ENCODE data around the gene CCT6A.
"Not testable (repeated sequence)": the region's sequence is repeated elsewhere in the genome, so short reads cannot be mapped to it uniquely, and the experiment has no call there.

Gene CCT6A

DNA sequence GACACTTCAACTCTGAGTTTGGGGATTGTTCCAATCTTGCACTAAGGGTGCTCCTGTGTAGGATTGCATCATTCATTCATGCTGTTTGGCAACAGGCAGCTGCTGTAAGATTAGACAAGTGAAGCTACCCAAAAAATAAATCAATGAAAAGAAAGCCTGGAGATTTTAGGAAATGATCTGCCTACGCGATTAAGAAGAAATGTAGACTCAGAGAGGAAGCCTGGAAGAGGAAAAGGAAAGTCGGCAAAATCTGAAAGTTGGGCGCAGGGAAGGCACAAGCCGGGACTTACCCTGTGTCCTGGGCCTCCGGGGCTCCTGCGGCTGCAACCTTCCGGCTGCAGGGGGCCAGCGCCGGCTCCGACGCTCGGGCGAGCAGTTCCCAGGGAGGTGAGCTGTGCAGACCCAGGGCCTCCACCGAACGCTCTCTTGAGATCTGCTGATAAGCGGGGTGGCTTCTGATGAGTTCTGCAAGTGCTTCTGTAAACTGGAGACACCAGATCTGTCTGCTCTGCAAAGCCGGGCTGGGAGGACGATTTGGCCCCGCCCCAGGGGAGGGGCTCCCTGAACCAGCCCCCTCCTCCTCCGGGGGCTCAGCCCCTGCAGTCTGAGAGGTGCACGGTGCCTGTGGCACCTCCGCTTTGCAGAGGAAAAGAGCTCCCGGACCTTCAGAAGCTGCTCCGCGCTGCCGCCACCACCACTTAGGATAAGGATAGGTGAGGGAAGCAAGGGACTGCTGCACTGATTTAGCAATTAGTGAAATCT is 17.7 kb upstream of the CCT6A start:
- in situ Hi-C loops (cut with HindIII; ENCODE audit: low sequenced_read_pairs), result no loop called here

GRCh38 chr7:56040730-56041129 is 10.8 kb upstream of the CCT6A start:
- no peak overlapping the region for H3K4me3 ChIP-seq (ENCODE audit: low read depth, low read length)
- TF ChIP-seq, protein P1, sequence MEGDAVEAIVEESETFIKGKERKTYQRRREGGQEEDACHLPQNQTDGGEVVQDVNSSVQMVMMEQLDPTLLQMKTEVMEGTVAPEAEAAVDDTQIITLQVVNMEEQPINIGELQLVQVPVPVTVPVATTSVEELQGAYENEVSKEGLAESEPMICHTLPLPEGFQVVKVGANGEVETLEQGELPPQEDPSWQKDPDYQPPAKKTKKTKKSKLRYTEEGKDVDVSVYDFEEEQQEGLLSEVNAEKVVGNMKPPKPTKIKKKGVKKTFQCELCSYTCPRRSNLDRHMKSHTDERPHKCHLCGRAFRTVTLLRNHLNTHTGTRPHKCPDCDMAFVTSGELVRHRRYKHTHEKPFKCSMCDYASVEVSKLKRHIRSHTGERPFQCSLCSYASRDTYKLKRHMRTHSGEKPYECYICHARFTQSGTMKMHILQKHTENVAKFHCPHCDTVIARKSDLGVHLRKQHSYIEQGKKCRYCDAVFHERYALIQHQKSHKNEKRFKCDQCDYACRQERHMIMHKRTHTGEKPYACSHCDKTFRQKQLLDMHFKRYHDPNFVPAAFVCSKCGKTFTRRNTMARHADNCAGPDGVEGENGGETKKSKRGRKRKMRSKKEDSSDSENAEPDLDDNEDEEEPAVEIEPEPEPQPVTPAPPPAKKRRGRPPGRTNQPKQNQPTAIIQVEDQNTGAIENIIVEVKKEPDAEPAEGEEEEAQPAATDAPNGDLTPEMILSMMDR (IDR thresholded peaks at IDR 0.05; ENCODE audit: low read depth, low read length, missing control alignments), result no peak
- DNase-seq (ENCODE audit: low read depth), result no peak
- in situ Hi-C loops (cut with HindIII; ENCODE audit: low sequenced_read_pairs), result no loop called here

More for the DNA sequence above, 17.7 kb upstream of the CCT6A start:
- TF ChIP-seq, protein P1 (IDR thresholded peaks at IDR 0.05; ENCODE audit: low read depth, low read length, missing control alignments), result peak; percentile 30
- H3K4me3 ChIP-seq (ENCODE audit: low read depth, low read length), result peak overlapping the region; percentile 50
- no peak for DNase-seq (ENCODE audit: low read depth)

- DNase-seq (ENCODE audit: low read depth); in situ Hi-C loops (cut with HindIII; ENCODE audit: low sequenced_read_pairs); H3K4me3 ChIP-seq (ENCODE audit: low read depth, low read length): not testable (repeated sequence)
Measured at GRCh38 chr7:56045758-56046157, 5.8 kb upstream of the CCT6A start.

DNA sequence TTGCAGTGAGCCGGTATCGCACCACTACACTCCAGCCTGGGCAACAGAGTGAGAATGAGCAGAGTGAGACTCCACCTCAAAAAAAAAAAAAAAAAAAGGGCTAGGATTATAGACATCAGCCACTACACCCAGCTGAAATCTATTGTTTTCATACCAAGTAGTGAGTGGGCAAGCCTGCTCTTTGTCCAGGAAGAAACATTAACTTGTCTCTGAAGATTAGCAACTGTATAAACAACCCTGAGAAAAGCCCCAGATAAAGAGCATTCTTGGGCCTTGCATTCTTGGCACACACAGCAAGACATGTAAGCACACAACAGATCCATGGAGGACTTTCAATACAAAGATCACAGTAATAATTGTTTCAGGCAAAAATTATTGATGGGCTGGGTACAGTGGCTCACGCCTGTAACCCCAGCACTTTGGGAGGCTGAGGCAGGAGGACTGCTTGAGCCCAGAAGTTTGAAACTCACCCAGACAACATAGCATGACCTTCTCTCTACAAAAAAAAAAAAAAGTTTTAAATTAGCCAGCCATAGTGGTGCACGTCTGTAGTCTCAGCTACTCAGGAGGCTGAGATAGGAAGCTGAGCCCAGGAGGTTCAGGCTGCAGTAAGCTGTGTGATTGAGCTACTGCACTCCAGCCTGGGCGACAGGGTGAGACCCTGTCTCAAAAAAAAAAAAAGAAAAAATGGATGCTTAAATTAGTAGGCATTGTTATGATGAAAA is 4.7 kb upstream of the CCT6A start:
- TF ChIP-seq, protein P1 (IDR thresholded peaks at IDR 0.05; ENCODE audit: low read depth, low read length, missing control alignments), result no peak
- peak; percentile 60 for DNase-seq (ENCODE audit: low read depth)
- H3K4me3 ChIP-seq (ENCODE audit: low read depth, low read length), result no peak overlapping the region
- in situ Hi-C loops (cut with HindIII; ENCODE audit: low sequenced_read_pairs), result no loop called here

DNA sequence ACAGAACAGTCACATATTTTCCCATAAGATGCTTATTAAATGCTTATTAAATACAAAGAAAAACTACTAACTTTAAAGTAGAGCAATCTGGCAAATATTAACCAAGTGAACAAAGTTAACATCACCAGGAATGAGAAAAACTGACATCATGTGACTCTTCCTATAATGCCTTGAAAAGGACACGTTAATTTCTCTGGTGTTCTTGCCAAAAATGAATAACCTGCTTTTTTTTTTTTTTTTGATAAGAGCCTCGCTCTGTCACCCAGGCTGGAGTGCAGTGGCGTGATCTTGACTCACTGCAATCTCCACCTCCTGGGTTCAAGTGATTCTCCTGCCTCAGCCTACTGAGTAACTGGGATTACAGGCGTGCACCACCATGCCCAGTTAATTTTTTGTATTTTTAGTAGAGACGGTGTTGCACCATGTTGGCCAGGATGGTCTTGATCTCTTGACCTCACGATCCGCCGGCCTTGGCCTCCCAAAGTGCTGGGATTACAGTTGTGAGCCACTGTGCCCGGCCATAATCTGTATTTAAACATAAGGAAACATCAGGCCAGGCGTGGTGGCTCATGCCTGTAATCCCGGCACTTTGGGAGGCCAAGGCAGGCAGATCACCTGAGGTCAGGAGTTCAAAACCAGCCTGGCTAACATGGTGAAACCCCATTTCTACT is 4.0 kb upstream of the CCT6A start:
- in situ Hi-C loops (cut with HindIII; ENCODE audit: low sequenced_read_pairs); DNase-seq (ENCODE audit: low read depth); H3K4me3 ChIP-seq (ENCODE audit: low read depth, low read length): not testable (repeated sequence)

- H3K4me3 ChIP-seq (ENCODE audit: low read depth, low read length), result no peak overlapping the region
- DNase-seq (ENCODE audit: low read depth), result no peak
- in situ Hi-C loops (cut with HindIII; ENCODE audit: low sequenced_read_pairs), result no loop called here
- TF ChIP-seq, protein P1 (IDR thresholded peaks at IDR 0.05; ENCODE audit: low read depth, low read length, missing control alignments), result no peak
Measured at GRCh38 chr7:56048245-56048644, 3.3 kb upstream of the CCT6A start.

- in situ Hi-C loops (cut with HindIII; ENCODE audit: low sequenced_read_pairs); DNase-seq (ENCODE audit: low read depth); H3K4me3 ChIP-seq (ENCODE audit: low read depth, low read length): not testable (repeated sequence)
Measured at GRCh38 chr7:56048763-56049162, 2.8 kb upstream of the CCT6A start.

- no peak for DNase-seq (ENCODE audit: low read depth)
- TF ChIP-seq, protein P1 (IDR thresholded peaks at IDR 0.05; ENCODE audit: low read depth, low read length, missing control alignments), result no peak
- peak overlapping the region; percentile 92 for H3K4me3 ChIP-seq (ENCODE audit: low read depth, low read length)
- in situ Hi-C loops (cut with HindIII; ENCODE audit: low sequenced_read_pairs), result no loop called here
Measured at GRCh38 chr7:56051053-56051338, 569 bp upstream of the CCT6A start.
